Mesothelial cell of epicardium (in vitro differentiated cells): ENCODE results near the gene HOXB1. TPM values are rescaled to one million over a fixed set of nuclear protein-coding genes. Genes with fewer than 3 reads are reported as not detected.
"Not testable (repeated sequence)": the region's sequence is repeated elsewhere in the genome, so short reads cannot be mapped to it uniquely, and the experiment has no call there.

ENCODE experiments used
- DNase-seq, 2 experiments: peaks; one replicate each; pipeline ENCODE4 v3.0.0; 2021; ENCODE audit warnings: low spot score in 2 of 2; ENCODE audit not compliant: unreplicated experiment in 2 of 2
- H3K27ac Mint-ChIP-seq: 2 replicates; pipeline ENCODE4 v1.8.0; 2021; ENCODE audit warnings: mixed read lengths
- H3K27me3 Mint-ChIP-seq: 2 replicates; pipeline ENCODE4 v1.8.0; 2021; ENCODE audit warnings: low read depth, mixed read lengths
- H3K36me3 Mint-ChIP-seq: 2 replicates; pipeline ENCODE4 v1.8.0; 2021; ENCODE audit warnings: mixed read lengths
- H3K4me1 Mint-ChIP-seq: 2 replicates; pipeline ENCODE4 v1.8.0; 2021; ENCODE audit warnings: mixed read lengths
- H3K4me3 Mint-ChIP-seq: 2 replicates; pipeline ENCODE4 v1.8.0; 2021; ENCODE audit warnings: mild to moderate bottlenecking, moderate library complexity, mixed read lengths
- H3K9me3 Mint-ChIP-seq: 2 replicates; pipeline ENCODE4 v1.8.0; 2021; ENCODE audit warnings: mixed read lengths
- total RNA-seq: library from RNA; stranded (reverse); gene quantifications from 3 replicates; pipeline ENCODE4 v1.2.1, GENCODE V29; 2021
- TF ChIP-seq, protein P1 (sequence below): fragments of 200-600 bp; sonication (generic); IDR thresholded peaks from one replicate; pipeline ENCODE4 v1.5.0; 2021; ENCODE audit warnings: antibody characterized with exemption; ENCODE audit not compliant: unreplicated experiment

HOXB1 gene
- total RNA-seq, 1 donor from 2014 or later: 0.25 TPM

DNA sequence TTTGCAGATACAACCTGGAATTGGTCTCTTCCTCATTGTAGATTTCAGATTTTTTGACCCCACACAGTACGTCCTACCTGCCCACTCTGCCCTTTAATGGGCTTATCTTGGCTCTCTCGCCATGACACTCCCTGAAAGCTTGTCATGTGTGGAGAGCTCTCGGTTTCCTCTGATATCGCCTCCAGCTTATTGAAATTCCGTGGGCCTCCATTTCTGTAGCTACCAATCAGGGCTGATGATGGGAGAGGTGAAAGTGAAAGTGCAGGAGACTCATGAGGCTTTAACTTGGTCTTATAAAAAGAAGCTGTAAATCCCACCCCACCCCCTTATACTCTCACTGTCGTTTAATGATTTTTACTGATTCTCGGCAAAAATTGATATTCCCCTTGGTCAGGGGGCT lies 17.7 kb downstream of the HOXB1 start:
- TF ChIP-seq, protein P1, sequence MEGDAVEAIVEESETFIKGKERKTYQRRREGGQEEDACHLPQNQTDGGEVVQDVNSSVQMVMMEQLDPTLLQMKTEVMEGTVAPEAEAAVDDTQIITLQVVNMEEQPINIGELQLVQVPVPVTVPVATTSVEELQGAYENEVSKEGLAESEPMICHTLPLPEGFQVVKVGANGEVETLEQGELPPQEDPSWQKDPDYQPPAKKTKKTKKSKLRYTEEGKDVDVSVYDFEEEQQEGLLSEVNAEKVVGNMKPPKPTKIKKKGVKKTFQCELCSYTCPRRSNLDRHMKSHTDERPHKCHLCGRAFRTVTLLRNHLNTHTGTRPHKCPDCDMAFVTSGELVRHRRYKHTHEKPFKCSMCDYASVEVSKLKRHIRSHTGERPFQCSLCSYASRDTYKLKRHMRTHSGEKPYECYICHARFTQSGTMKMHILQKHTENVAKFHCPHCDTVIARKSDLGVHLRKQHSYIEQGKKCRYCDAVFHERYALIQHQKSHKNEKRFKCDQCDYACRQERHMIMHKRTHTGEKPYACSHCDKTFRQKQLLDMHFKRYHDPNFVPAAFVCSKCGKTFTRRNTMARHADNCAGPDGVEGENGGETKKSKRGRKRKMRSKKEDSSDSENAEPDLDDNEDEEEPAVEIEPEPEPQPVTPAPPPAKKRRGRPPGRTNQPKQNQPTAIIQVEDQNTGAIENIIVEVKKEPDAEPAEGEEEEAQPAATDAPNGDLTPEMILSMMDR: no peak

DNA sequence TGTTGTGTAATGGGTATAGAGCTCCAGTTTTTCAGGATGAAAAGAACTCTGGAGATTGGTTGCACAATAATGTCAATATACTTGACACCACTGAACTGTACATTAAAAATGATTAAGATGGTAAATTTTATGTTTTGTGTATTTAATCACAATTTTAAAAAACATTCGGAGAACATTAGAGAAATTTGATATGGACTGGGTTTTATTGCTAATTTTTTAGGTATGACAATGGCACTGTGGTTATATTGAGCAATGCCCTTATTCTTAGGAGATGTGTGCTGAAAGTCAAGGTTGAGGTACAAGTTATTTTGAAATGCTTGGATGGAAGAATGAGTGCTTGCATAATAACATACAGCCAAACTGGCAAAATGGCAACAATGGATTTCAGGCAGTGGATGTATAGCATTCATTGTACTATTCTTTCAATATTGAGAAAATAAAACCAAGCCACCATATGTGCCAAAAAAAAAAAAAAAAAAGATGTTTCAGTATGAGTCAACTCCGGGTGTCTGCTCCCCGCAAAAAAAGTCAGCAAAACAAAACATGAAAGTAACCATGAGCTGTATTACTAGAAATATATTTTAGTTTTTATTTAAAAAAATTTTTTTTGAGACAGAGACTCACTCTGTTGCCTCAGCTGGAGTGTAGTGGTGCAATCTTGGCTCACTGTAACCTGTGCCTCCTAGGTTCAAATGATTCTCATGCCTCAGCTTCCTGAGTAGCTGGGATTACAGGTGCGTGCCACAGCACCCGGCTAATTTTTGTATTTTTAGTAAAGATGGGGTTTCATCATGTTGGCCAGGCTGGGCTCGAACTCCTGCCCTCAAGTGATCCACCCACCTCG lies 19.8 kb downstream of the HOXB1 start:
- no peaks in the 10 kb centered on the region for H3K36me3 Mint-ChIP-seq
- H3K4me1 Mint-ChIP-seq: peaks cover 42% of the 10 kb centered on the region
- H3K9me3 Mint-ChIP-seq: no peaks in the 10 kb centered on the region
- H3K4me3 Mint-ChIP-seq: no peak overlapping the region
- TF ChIP-seq, protein P1: no peak
- DNase-seq: no peak
- no peaks in the 10 kb centered on the region for H3K27me3 Mint-ChIP-seq
- no peak overlapping the region for H3K27ac Mint-ChIP-seq

More for the DNA sequence above, 17.7 kb downstream of the HOXB1 start:
- peak overlapping the region; percentile 98 for H3K27ac Mint-ChIP-seq
- H3K9me3 Mint-ChIP-seq: no peaks in the 10 kb centered on the region
- DNase-seq: no peak
- H3K4me3 Mint-ChIP-seq: peak overlapping the region; percentile 30
- H3K36me3 Mint-ChIP-seq: no peaks in the 10 kb centered on the region
- H3K4me1 Mint-ChIP-seq: peaks cover 51% of the 10 kb centered on the region
- H3K27me3 Mint-ChIP-seq: no peaks in the 10 kb centered on the region

DNA sequence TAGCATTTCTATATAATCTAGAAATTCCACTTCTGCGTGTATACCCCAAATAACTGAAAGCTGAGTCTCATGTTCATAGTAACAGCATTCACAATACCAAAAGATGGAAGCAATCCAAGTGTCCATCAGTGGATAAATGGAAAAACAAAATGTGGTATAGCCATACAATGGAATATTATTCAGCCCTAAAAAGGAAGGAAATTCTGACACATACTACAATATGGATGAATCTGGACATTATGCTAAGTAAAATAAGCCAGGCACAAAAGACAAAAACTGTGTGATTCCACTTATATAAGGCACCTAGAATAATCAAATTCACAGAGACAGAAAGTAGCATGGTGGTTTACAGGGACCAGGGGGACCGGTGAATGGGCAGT lies 20.4 kb downstream of the HOXB1 start:
- Mint-ChIP-seq H3K4me1 (peaks cover 42% of the 10 kb centered on the region), H3K4me3 (no peak overlapping the region), H3K9me3 (no peaks in the 10 kb centered on the region), H3K27me3 (no peaks in the 10 kb centered on the region), H3K27ac (no peak overlapping the region), H3K36me3 (no peaks in the 10 kb centered on the region)
- TF ChIP-seq, protein P1: no peak
- no peak for DNase-seq

DNA sequence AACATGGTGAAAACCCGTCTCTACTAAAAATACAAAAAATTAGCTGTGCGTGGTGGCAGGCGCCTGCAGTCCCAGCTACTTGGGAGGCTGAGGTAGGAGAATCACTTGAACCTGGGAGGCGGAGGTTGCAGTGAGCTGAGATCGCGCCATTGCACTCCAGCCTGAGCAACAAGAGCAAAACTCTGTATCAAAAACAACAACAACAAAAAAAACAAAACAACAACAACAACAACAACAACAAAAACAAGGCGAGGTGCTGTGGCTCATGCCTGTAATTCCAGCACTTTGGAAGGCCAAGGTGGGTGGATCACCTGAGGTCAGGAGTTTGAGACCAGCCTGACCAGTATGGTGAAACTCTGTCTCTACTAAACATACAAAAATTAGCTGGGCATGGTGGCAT lies 21.1 kb downstream of the HOXB1 start:
- H3K27ac Mint-ChIP-seq, H3K27me3 Mint-ChIP-seq, DNase-seq, H3K36me3 Mint-ChIP-seq, H3K9me3 Mint-ChIP-seq, H3K4me3 Mint-ChIP-seq: not testable (repeated sequence)
- H3K4me1 Mint-ChIP-seq: peaks cover 40% of the 10 kb centered on the region

DNA sequence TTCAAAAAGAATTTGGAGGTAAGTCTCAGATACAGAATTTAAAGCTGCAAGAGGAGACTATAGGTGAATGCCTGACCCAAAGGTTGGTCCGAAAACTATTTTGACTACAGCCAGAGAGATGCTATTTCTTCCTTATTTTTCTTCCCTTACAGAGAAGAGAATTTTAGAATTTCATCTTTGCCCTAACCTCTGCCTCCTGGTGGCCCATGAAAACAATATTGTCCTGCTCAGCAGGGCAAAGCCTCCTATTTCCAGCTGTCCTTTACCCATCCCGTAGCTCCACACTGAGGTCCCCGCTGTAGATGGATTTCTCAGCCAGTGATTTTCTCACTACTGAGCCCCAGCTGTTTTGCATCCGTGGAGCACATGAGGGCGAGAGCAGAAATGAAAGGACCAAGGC lies 24.6 kb downstream of the HOXB1 start:
- no peak for DNase-seq
- Mint-ChIP-seq H3K9me3 (no peaks in the 10 kb centered on the region), H3K4me3 (no peak overlapping the region), H3K27me3 (no peaks in the 10 kb centered on the region), H3K27ac (no peak overlapping the region), H3K4me1 (peaks cover 47% of the 10 kb centered on the region), H3K36me3 (no peaks in the 10 kb centered on the region)
- TF ChIP-seq, protein P1: no peak

DNA sequence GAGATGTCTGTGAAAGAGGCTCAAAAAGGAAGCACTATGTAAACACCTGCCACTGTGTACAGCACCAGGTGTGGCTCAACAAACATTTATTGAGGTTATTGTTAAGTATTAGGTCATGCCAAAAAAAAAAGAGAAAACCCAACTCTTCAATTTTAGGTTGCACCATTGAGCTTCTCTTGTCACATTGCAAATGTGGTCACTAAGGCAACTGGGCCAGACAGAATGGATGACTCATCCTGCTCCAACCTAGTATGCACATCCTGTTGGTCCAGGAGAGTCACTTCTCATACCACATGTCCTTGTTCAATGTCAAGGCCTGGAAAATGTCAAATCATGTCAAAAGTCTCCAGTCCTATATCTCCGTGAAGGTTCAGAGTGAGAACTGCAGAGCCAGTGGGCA lies 25.0 kb downstream of the HOXB1 start:
- H3K36me3 Mint-ChIP-seq: no peaks in the 10 kb centered on the region
- peaks cover 51% of the 10 kb centered on the region for H3K4me1 Mint-ChIP-seq
- TF ChIP-seq, protein P1: no peak
- H3K27ac Mint-ChIP-seq: no peak overlapping the region
- no peaks in the 10 kb centered on the region for H3K9me3 Mint-ChIP-seq
- no peak for DNase-seq
- no peaks in the 10 kb centered on the region for H3K27me3 Mint-ChIP-seq
- H3K4me3 Mint-ChIP-seq: no peak overlapping the region
